SK-N-SH treated with all-trans-retinoic acid at 6 μM for 48 hours (cell line): Measurements from ENCODE around the gene RNASE1.

ENCODE experiments used
- ATAC-seq: fragments of 200-7000 bp; cut with Tn5 transposase; 3 replicates; pipeline ENCODE4 v1.9.1; 2020; ENCODE audit warnings: mild to moderate bottlenecking, moderate library complexity
- ARNTL ChIP-seq: fragments of 450-650 bp; formaldehyde crosslinking; IDR thresholded peaks from 2 replicates; pipeline ENCODE4 v1.5.0; 2020; ENCODE audit warnings: low read depth, mild to moderate bottlenecking, moderate library complexity, borderline replicate concordance
- BACH2 ChIP-seq: fragments of 250-450 bp; sonication (Bioruptor Pico); IDR thresholded peaks from 2 replicates; pipeline ENCODE4 v1.9.0; 2021; ENCODE audit warnings: mild to moderate bottlenecking, borderline replicate concordance
- CSDC2 ChIP-seq: fragments of 250-450 bp; sonication (Bioruptor Pico); IDR thresholded peaks from 2 replicates; pipeline ENCODE4 v1.5.0; 2020; ENCODE audit warnings: mild to moderate bottlenecking, moderate library complexity
- ESRRG ChIP-seq: fragments of 250-450 bp; sonication (Bioruptor Pico); IDR thresholded peaks from 2 replicates; pipeline ENCODE4 v1.6.1; 2021; ENCODE audit warnings: mild to moderate bottlenecking
- ISL1 ChIP-seq: fragments of 250-450 bp; sonication (Bioruptor Pico); IDR thresholded peaks from 2 replicates; pipeline ENCODE4 v2.1.2; 2022; ENCODE audit warnings: mild to moderate bottlenecking, moderate library complexity
- OSR1 ChIP-seq: fragments of 250-450 bp; sonication (Bioruptor Pico); IDR thresholded peaks from 2 replicates; pipeline ENCODE4 v1.8.0; 2022; ENCODE audit warnings: moderate library complexity, mild to moderate bottlenecking, inconsistent platforms
- PPARA ChIP-seq: fragments of 250-450 bp; sonication (Bioruptor Pico); IDR thresholded peaks from 2 replicates; pipeline ENCODE4 v1.5.0; 2020; ENCODE audit warnings: mild to moderate bottlenecking, borderline replicate concordance
- RARB ChIP-seq: fragments of 250-450 bp; sonication (Bioruptor Pico); IDR thresholded peaks from 2 replicates; pipeline ENCODE4 v1.8.0; 2021; ENCODE audit warnings: mild to moderate bottlenecking, moderate library complexity
- SNAI2 ChIP-seq: fragments of 250-450 bp; sonication (Bioruptor Pico); IDR thresholded peaks from 2 replicates; pipeline ENCODE4 v1.5.0; 2020; ENCODE audit warnings: mild to moderate bottlenecking, moderate library complexity
- TCF4 ChIP-seq: fragments of 250-450 bp; sonication (Bioruptor Pico); IDR thresholded peaks from 2 replicates; pipeline ENCODE4 v1.8.0; 2021; ENCODE audit warnings: mild to moderate bottlenecking, moderate library complexity, borderline replicate concordance
- TOX ChIP-seq: fragments of 250-450 bp; sonication (Bioruptor Pico); IDR thresholded peaks from 2 replicates; pipeline ENCODE4 v1.8.0; 2021; ENCODE audit warnings: mild to moderate bottlenecking, moderate library complexity, borderline replicate concordance
- ZFP30 ChIP-seq: fragments of 450-650 bp; formaldehyde crosslinking; IDR thresholded peaks from 2 replicates; pipeline ENCODE4 v1.5.0; 2022; ENCODE audit warnings: mild to moderate bottlenecking, moderate library complexity
- ZNF565 ChIP-seq: fragments of 450-650 bp; formaldehyde crosslinking; conservative IDR thresholded peaks from 2 replicates; pipeline ENCODE4 v1.5.0; 2020; ENCODE audit warnings: low read depth, mild to moderate bottlenecking, moderate library complexity
- ZNF70 ChIP-seq: fragments of 450-650 bp; formaldehyde crosslinking; IDR thresholded peaks from 2 replicates; pipeline ENCODE4 v1.5.0; 2020; ENCODE audit warnings: mild to moderate bottlenecking, moderate library complexity
- TF ChIP-seq, protein P1 (sequence below): fragments of 250-450 bp; sonication (Bioruptor Pico); IDR thresholded peaks from 2 replicates; pipeline ENCODE4 v1.8.0; 2020; ENCODE audit warnings: mild to moderate bottlenecking, moderate library complexity, borderline replicate concordance
- TF ChIP-seq, protein P2 (sequence below): fragments of 250-450 bp; sonication (Bioruptor Pico); IDR thresholded peaks from 2 replicates; pipeline ENCODE4 v1.5.1; 2021; ENCODE audit warnings: mild to moderate bottlenecking, moderate library complexity
- TF ChIP-seq, protein P3 (sequence below): fragments of 250-450 bp; sonication (Bioruptor Pico); IDR thresholded peaks from 2 replicates; pipeline ENCODE4 v1.8.0; 2021; ENCODE audit warnings: low read depth, mild to moderate bottlenecking, moderate library complexity, borderline replicate concordance
- TF ChIP-seq, protein P4 (sequence below): fragments of 250-450 bp; sonication (Bioruptor Pico); IDR thresholded peaks from 2 replicates; pipeline ENCODE4 v1.5.1; 2020; ENCODE audit warnings: low read depth, mild to moderate bottlenecking, moderate library complexity

The RNASE1 gene

DNA sequence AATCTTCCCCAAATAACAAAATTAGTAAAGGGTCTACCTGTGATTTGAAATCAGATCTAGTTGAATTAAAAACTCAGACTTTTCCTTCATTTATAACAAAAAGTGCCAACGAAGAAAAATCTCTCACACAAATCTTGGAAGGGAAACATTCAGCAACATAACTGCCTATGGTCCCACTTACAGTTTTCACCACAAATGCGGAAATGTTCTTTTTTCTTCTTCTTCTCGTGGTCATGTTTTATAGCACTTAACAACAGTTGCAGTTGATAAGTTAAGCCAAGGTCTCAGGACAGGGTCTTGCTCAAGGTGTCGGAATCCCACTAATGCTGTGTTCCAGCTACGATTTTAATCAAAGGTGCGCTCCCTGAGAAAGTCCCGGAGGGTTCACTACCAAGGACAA, 11.5 kb downstream of the RNASE1 start:
- TF ChIP-seq OSR1 (no peak), TCF4 (CRISPR knock-in tag) (no peak), ZFP30 (CRISPR knock-in tag) (no peak), TOX (no peak), BACH2 (CRISPR knock-in tag) (no peak)
- TF ChIP-seq, protein P1, sequence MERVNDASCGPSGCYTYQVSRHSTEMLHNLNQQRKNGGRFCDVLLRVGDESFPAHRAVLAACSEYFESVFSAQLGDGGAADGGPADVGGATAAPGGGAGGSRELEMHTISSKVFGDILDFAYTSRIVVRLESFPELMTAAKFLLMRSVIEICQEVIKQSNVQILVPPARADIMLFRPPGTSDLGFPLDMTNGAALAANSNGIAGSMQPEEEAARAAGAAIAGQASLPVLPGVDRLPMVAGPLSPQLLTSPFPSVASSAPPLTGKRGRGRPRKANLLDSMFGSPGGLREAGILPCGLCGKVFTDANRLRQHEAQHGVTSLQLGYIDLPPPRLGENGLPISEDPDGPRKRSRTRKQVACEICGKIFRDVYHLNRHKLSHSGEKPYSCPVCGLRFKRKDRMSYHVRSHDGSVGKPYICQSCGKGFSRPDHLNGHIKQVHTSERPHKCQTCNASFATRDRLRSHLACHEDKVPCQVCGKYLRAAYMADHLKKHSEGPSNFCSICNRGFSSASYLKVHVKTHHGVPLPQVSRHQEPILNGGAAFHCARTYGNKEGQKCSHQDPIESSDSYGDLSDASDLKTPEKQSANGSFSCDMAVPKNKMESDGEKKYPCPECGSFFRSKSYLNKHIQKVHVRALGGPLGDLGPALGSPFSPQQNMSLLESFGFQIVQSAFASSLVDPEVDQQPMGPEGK (CRISPR knock-in tag), result no peak
- TF ChIP-seq, protein P2, sequence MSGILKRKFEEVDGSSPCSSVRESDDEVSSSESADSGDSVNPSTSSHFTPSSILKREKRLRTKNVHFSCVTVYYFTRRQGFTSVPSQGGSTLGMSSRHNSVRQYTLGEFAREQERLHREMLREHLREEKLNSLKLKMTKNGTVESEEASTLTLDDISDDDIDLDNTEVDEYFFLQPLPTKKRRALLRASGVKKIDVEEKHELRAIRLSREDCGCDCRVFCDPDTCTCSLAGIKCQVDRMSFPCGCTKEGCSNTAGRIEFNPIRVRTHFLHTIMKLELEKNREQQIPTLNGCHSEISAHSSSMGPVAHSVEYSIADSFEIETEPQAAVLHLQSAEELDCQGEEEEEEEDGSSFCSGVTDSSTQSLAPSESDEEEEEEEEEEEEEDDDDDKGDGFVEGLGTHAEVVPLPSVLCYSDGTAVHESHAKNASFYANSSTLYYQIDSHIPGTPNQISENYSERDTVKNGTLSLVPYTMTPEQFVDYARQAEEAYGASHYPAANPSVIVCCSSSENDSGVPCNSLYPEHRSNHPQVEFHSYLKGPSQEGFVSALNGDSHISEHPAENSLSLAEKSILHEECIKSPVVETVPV (CRISPR knock-in tag), result no peak
- TF ChIP-seq, protein P3, sequence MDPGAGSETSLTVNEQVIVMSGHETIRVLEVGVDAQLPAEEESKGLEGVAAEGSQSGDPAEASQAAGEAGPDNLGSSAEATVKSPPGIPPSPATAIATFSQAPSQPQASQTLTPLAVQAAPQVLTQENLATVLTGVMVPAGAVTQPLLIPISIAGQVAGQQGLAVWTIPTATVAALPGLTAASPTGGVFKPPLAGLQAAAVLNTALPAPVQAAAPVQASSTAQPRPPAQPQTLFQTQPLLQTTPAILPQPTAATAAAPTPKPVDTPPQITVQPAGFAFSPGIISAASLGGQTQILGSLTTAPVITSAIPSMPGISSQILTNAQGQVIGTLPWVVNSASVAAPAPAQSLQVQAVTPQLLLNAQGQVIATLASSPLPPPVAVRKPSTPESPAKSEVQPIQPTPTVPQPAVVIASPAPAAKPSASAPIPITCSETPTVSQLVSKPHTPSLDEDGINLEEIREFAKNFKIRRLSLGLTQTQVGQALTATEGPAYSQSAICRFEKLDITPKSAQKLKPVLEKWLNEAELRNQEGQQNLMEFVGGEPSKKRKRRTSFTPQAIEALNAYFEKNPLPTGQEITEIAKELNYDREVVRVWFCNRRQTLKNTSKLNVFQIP, result no peak

DNA sequence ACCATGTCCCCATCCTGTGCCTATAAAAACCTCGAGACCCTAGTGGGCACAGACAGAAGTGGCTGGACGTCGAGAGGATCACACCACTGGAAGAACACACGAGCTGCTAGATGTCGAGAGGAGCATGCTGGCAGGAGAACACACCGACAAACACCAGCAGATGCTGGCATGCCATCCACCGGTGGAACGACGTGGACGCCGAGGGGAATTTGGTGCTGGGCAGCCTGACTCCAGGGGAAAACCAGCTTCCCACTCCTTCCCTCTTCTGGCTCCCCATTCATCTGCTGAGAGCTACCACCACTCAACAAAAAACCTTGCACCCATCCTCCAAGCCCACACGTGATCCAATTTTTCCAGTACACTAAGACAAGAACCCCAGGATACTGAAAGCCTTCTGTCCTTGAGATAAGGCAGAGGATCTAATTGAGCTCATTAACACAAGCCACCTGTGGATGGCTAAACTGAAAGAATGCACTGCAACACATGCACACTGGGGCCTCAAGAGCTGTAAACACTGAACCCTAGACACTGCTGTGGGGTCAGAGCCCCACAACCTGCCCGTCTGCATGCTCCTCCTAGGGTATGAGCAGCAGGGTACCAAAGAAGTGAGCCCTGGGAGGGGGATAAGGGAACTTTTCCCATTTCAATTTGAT, 12.1 kb downstream of the RNASE1 start:
- no peak for TF ChIP-seq ZFP30 (CRISPR knock-in tag)
- TF ChIP-seq SNAI2, result no peak
- TF ChIP-seq, all 23 proteins: peak for 0
- ATAC-seq, result no peak

More for the DNA sequence above, 11.5 kb downstream of the RNASE1 start:
- no peak for ATAC-seq

DNA sequence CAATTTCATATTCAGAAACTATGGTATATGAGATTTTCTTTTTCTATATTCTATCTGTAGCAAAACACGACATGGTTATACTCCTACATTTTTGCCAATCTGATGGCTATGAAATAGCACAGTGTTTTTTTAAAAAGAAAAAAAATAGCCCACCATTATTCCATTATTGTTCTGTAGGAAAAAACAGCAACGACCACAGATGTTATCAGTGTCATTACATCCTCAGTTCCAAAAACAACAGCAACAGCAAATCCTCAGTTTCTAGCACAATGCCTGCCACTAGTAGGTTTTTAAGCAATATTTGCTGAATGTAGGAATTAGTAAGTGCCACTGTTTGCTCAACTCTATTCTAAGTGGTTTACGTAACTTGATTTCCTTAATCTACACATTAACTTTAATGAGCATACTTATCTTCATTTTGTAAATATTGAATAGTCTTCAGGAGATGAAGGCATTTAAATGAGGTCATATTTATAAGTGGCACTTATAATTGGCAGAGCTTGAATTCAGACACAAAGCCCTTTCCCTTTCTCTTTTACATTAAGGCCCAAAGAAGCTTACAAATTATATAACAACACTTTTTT, 13.3 kb downstream of the RNASE1 start:
- ATAC-seq, result no peak
- no peak for TF ChIP-seq ZNF70 (CRISPR knock-in tag)
- no peak for TF ChIP-seq ZFP30 (CRISPR knock-in tag)
- no peak for TF ChIP-seq CSDC2 (CRISPR knock-in tag)
- no peak for TF ChIP-seq RARB (CRISPR knock-in tag)
- no peak for TF ChIP-seq ISL1 (CRISPR knock-in tag)
- no peak for TF ChIP-seq ARNTL (CRISPR knock-in tag)
- no peak for TF ChIP-seq PPARA (CRISPR knock-in tag)
- no peak for TF ChIP-seq OSR1
- TF ChIP-seq TOX, result no peak
- TF ChIP-seq, protein P3, result no peak
- TF ChIP-seq, protein P2 (CRISPR knock-in tag), result no peak
- no peak for TF ChIP-seq ESRRG (CRISPR knock-in tag)
- no peak for TF ChIP-seq ZNF565 (CRISPR knock-in tag)
- no peak for TF ChIP-seq TCF4 (CRISPR knock-in tag)
- TF ChIP-seq, protein P4, sequence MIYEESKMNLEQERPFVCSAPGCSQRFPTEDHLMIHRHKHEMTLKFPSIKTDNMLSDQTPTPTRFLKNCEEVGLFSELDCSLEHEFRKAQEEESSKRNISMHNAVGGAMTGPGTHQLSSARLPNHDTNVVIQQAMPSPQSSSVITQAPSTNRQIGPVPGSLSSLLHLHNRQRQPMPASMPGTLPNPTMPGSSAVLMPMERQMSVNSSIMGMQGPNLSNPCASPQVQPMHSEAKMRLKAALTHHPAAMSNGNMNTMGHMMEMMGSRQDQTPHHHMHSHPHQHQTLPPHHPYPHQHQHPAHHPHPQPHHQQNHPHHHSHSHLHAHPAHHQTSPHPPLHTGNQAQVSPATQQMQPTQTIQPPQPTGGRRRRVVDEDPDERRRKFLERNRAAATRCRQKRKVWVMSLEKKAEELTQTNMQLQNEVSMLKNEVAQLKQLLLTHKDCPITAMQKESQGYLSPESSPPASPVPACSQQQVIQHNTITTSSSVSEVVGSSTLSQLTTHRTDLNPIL (CRISPR knock-in tag), result no peak
